Activated T-cell treated with anti-CD3 and anti-CD28 coated beads, Interleukin-2, amount 50 U/mL, for 24 hours (primary cell): ENCODE measurements around the gene CRYGS.
"Not testable (repeated sequence)": the region's sequence is repeated elsewhere in the genome, so short reads cannot be mapped to it uniquely, and the experiment has no call there.

Experiments
- DNase-seq: peaks from one replicate; pipeline ENCODE4 v3.0.0-alpha.2; 2020
- H3K27ac Mint-ChIP-seq: 2 replicates; pipeline ENCODE4 v1.8.0; 2020; ENCODE audit warnings: mild to moderate bottlenecking, mixed read lengths
- H3K27me3 Mint-ChIP-seq: 2 replicates; pipeline ENCODE4 v1.8.0; 2020; ENCODE audit warnings: mixed read lengths
- H3K36me3 Mint-ChIP-seq: 2 replicates; pipeline ENCODE4 v1.8.0; 2020; ENCODE audit warnings: low read depth, mixed read lengths
- H3K4me1 Mint-ChIP-seq: 2 replicates; pipeline ENCODE4 v1.8.0; 2020; ENCODE audit warnings: low read depth, mixed read lengths
- H3K4me3 Mint-ChIP-seq: 2 replicates; pipeline ENCODE4 v1.8.0; 2020; ENCODE audit warnings: mild to moderate bottlenecking, moderate library complexity, mixed read lengths
- H3K9me3 Mint-ChIP-seq: 2 replicates; pipeline ENCODE4 v1.8.0; 2020; ENCODE audit warnings: mixed read lengths

Gene CRYGS

GRCh38 chr3:186570096-186570940, 26.1 kb upstream of the CRYGS start, which contains the start of gene DNAJB11:
Gene DNAJB11 (plus strand): TSS chr3:186570720. CDS start chr3:186570898, 178 bp downstream.
- Mint-ChIP-seq H3K9me3 (no peaks in the 10 kb centered on the region), H3K4me3 (peak within 1 kb of the TSS; percentile 94), H3K36me3 (peaks cover 68% of the 10 kb centered on the region), H3K27ac (peak within 1 kb of the TSS; percentile 98), H3K27me3 (no peaks in the 10 kb centered on the region), H3K4me1 (peaks cover 55% of the 10 kb centered on the region)
- peak; percentile 96 for DNase-seq

DNA sequence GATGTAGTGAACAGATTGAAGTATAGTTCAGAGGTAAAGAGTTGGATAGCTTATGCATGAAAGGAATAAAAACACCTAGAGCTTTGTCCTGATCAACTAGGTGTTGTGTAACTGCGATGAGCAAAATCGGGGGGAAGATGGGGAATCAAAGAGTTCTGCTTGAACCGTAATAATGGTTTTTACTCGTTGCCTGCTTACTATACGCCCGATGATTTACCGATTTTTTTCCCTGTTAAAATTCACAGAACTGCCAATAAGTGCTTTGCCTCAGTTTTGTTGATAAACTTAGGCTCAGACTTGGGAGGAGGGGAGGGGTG, 25.6 kb upstream of the CRYGS start:
- peaks cover 62% of the 10 kb centered on the region for H3K36me3 Mint-ChIP-seq
- H3K4me3 Mint-ChIP-seq = peak overlapping the region; percentile 94
- peaks cover 56% of the 10 kb centered on the region for H3K4me1 Mint-ChIP-seq
- DNase-seq = no peak
- peak overlapping the region; percentile 98 for H3K27ac Mint-ChIP-seq
- H3K9me3 Mint-ChIP-seq = no peaks in the 10 kb centered on the region
- no peaks in the 10 kb centered on the region for H3K27me3 Mint-ChIP-seq

- DNase-seq, H3K27me3 Mint-ChIP-seq, H3K9me3 Mint-ChIP-seq: not testable (repeated sequence)
- Mint-ChIP-seq H3K4me3 (peak overlapping the region; percentile 94), H3K4me1 (peaks cover 56% of the 10 kb centered on the region), H3K36me3 (peaks cover 61% of the 10 kb centered on the region), H3K27ac (peak overlapping the region; percentile 98)
Observed at GRCh38 chr3:186569361-186569760, 25.2 kb upstream of the CRYGS start.

DNA sequence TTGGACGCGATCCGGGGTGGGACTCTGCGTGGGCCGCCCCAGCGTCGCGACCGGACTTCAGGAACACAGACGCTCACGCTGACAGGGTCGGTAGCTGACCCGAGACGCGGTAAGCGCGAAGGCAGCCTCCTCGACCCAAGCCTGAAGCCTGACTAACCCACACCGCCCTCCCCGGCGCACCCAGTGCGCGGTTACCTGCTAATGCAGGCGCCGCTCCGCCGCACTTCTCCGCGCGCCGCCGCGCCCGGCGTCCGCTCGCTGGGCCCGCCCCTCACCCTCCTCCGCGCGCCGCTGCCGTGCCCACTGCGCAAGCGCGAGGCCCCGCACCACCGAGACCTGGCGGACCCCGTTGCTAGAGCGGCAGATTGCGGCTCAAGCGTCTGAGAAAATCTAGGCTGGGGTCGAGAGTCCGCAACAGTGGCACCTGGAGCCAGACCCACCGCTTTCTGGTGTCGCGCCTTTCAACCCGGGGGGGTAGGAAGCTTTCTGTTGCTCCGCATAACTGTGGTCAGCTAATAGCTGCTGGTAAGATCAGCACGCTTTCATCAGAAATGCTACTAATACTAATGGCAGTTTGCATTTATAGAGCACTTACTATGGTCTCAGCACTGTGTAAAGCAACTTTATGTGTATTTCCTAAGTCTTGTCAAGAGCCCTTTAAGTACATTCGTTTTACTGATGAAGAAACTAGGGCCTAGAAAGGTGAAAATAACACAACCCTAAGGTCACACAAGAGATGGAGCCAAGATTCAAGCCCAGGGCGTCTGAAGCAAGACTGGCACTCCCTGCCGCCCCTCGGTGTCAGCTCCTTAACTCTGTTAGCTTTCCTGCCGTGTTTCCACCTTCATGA, 23.1 kb upstream of the CRYGS start, which contains the start of gene TBCCD1:
Gene TBCCD1 (minus strand): TSS at position 268 of the 850 bp plus-strand sequence. CDS start 3,010 bp downstream, outside the sequence.
- Mint-ChIP-seq H3K36me3 (peaks cover 60% of the 10 kb centered on the region), H3K4me3 (peak within 1 kb of the TSS; percentile 93), H3K9me3 (no peaks in the 10 kb centered on the region), H3K27ac (peak within 1 kb of the TSS; percentile 94), H3K27me3 (no peaks in the 10 kb centered on the region), H3K4me1 (peaks cover 59% of the 10 kb centered on the region)
- DNase-seq = peak; percentile 100

DNA sequence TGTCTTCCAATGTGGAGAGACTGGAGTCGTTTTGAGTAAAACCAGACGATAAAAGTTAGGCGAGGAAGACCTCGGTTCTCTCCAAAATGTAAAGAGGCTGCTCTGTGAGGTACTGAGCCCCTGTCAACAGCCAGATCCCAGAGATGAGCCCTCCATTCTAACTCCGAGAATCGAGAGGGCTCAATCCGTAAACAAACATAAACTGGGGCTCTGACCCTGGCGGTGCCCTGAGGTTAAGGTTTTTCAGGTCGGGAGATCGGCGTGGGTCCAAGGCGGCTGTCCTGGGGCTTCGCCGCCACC, 22.5 kb upstream of the CRYGS start:
- no peak for DNase-seq
- Mint-ChIP-seq H3K4me3 (peak overlapping the region; percentile 93), H3K27ac (peak overlapping the region; percentile 94), H3K36me3 (peaks cover 60% of the 10 kb centered on the region), H3K27me3 (no peaks in the 10 kb centered on the region), H3K4me1 (peaks cover 61% of the 10 kb centered on the region), H3K9me3 (no peaks in the 10 kb centered on the region)

GRCh38 chr3:186564586-186564985, 20.4 kb upstream of the CRYGS start:
- Mint-ChIP-seq H3K27ac (no peak overlapping the region), H3K9me3 (no peaks in the 10 kb centered on the region), H3K4me1 (peaks cover 68% of the 10 kb centered on the region), H3K36me3 (peaks cover 64% of the 10 kb centered on the region), H3K27me3 (no peaks in the 10 kb centered on the region), H3K4me3 (no peak overlapping the region)
- DNase-seq = no peak

DNA sequence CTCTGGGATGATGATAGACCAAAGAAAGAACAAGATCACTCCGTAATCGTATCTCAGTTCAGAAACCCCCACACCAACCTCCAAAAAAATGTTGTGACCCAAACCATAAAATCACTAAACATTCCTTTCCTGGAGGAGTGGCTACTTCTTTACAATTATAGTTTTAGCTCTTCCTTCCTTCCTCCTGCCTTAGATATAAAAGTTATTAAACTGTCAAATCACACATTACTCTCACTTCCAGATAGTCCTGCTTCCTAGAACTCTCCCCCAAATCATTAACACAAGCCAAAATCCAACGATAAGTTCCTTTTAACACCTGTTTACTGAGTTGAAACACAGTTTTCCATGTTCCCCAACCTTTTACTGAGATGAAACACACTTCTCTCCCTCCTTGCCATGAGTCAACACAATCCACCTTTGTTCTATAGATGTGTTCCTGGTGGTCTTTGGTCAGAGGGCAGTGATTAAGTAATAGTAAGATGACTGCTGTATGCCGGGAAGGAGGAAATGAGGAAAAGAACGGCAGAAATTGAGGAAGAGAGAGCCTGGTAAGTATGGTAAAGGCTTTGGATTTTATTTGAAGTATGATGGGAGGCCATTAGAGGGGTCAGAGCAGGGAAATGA, 8.3 kb upstream of the CRYGS start:
- no peak overlapping the region for H3K4me3 Mint-ChIP-seq

DNA sequence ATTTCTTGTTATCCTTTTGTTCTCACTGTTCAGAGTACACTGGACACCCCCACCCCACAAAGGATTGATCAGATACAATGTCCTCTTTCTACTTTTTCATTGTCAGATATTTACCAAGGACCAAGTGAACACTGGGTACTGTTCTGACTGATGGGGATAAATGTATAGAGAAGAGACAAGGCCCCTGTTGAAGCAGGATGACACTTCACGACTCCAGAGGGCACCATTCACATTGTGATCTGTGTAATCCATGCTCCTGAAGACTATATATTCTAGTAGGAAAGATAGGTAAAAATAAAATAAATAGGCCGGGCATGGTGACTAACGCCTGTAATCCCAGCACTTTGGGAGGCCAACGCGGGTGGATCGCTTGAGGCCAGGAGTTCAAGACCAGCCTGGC, 7.2 kb upstream of the CRYGS start:
- DNase-seq = no peak
- H3K4me3 Mint-ChIP-seq = no peak overlapping the region
- H3K9me3 Mint-ChIP-seq = no peaks in the 10 kb centered on the region
- H3K27me3 Mint-ChIP-seq = no peaks in the 10 kb centered on the region
- H3K27ac Mint-ChIP-seq = no peak overlapping the region
- H3K36me3 Mint-ChIP-seq = peaks cover 82% of the 10 kb centered on the region
- H3K4me1 Mint-ChIP-seq = no peaks in the 10 kb centered on the region

More for the DNA sequence above, 8.3 kb upstream of the CRYGS start:
- no peaks in the 10 kb centered on the region for H3K4me1 Mint-ChIP-seq
- H3K36me3 Mint-ChIP-seq = peaks cover 85% of the 10 kb centered on the region
- H3K9me3 Mint-ChIP-seq = no peaks in the 10 kb centered on the region
- H3K27me3 Mint-ChIP-seq = no peaks in the 10 kb centered on the region
- no peak overlapping the region for H3K27ac Mint-ChIP-seq
- DNase-seq = no peak

DNA sequence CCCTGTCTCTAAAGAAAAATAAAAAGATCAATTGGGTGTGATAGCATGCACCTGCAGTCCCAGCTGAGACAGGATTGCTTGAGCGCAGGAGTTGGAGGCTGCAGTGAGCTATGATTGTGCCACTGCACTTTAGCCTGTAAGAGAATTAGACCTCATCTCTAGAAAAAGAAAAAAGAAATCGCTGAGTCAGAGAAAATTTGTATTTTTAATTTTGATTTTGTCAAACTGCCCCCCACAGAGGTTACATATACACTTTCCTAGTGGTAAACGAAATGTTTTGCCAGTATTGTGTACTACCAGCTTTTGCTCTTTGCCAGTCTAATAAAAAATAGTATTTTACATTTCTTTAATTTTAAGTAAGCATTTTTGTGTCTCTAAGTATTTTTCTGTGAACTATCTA, 5.3 kb upstream of the CRYGS start:
- H3K9me3 Mint-ChIP-seq = no peaks in the 10 kb centered on the region
- peaks cover 80% of the 10 kb centered on the region for H3K36me3 Mint-ChIP-seq
- H3K4me3 Mint-ChIP-seq = no peak overlapping the region
- no peak for DNase-seq
- no peaks in the 10 kb centered on the region for H3K27me3 Mint-ChIP-seq
- no peaks in the 10 kb centered on the region for H3K4me1 Mint-ChIP-seq
- no peak overlapping the region for H3K27ac Mint-ChIP-seq

DNA sequence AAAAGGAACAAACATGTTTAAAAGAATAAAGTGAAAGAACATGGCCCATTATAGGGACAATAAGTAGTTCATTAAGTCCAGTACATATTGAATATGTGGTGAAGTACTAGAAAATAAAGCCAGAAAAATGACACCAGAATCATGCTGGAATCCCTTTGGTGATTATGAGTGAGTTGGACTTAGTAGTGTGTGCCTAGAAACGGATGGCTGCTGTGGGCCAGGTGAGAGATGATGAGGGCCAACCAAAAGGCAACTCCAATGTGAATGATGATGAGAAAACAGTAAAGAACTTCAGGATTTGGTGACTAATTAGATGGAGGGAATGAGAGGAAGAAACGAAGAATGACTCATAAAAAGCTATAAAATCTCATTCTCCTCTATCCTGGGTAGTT, 3.3 kb downstream of the CRYGS start:
- no peaks in the 10 kb centered on the region for H3K27me3 Mint-ChIP-seq
- H3K4me3 Mint-ChIP-seq = no peak overlapping the region
- peaks cover 49% of the 10 kb centered on the region for H3K36me3 Mint-ChIP-seq
- H3K9me3 Mint-ChIP-seq = no peaks in the 10 kb centered on the region
- H3K27ac Mint-ChIP-seq = peak overlapping the region; percentile 80
- peaks cover 58% of the 10 kb centered on the region for H3K4me1 Mint-ChIP-seq
- DNase-seq = no peak

DNA sequence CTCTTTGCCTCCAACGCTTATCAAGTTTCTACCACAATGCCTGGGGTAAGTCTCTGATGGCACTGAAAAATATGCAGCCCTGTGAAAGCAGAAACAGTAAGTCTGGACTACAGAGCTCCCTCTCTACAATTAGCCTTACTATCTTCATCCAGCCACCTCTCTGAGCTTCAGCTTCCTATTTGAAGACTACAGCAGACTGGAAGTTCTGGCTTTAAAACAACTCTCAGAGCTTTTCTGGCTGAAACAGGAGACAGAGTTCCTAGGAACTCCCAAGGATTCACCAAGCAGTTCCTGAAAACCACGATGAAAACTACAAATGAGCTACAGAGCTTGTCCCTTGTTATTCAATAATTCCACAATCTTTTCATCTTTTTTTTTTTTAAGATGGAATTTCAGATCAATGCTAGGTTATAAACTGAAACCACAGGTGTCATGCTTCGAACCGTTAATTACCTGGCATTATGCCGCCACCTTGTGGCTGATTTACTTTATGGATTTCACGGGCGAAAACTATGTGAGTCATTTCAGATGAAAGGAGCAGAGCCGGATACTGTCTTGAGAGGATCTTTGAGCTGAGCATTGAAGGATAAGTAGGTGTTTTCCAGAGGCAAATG, 3.9 kb downstream of the CRYGS start:
- Mint-ChIP-seq H3K4me3 (no peak overlapping the region), H3K36me3 (peaks cover 48% of the 10 kb centered on the region), H3K4me1 (peaks cover 63% of the 10 kb centered on the region), H3K27me3 (no peaks in the 10 kb centered on the region), H3K9me3 (no peaks in the 10 kb centered on the region), H3K27ac (peak overlapping the region; percentile 80)
- peak; percentile 78 for DNase-seq

DNA sequence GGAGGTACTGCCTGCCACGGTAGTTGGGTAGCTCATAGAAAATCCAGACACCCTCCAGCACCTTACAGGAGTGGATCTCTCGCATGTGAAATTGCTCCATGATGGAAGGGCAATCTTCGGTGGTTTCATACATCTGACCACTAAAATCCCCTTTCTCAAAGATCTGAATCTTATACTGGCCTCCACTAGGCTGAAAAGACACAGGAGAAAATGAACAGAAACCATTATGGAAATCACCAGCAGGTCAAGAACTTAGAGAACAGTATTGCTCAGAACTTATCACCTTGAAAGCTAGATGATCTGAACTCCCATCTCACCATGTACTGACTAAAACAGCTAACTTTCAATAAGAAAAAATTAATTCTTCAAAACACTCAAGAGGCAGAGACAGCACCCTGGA, 5.4 kb downstream of the CRYGS start:
- DNase-seq = no peak
- Mint-ChIP-seq H3K27me3 (no peaks in the 10 kb centered on the region), H3K27ac (peak overlapping the region; percentile 99), H3K9me3 (no peaks in the 10 kb centered on the region), H3K4me1 (peaks cover 77% of the 10 kb centered on the region), H3K4me3 (no peak overlapping the region), H3K36me3 (peaks cover 34% of the 10 kb centered on the region)

- Mint-ChIP-seq H3K4me3 (peak overlapping the region; percentile 26), H3K27ac (peak overlapping the region; percentile 99), H3K4me1 (peaks cover 93% of the 10 kb centered on the region), H3K36me3 (peaks cover 25% of the 10 kb centered on the region), H3K27me3 (no peaks in the 10 kb centered on the region), H3K9me3 (no peaks in the 10 kb centered on the region)
- no peak for DNase-seq
Observed at GRCh38 chr3:186536883-186537844, 7.0 kb downstream of the CRYGS start.
